NCI-H774 (cell line): ENCODE measurements around the gene NCK1.
"Not testable (repeated sequence)": the region's sequence is repeated elsewhere in the genome, so short reads cannot be mapped to it uniquely, and the experiment has no call there.

Source experiments
- DNase-seq: peaks from one replicate; lab custom pipeline; 2025; lab: John Stamatoyannopoulos, UW

Gene NCK1

DNA sequence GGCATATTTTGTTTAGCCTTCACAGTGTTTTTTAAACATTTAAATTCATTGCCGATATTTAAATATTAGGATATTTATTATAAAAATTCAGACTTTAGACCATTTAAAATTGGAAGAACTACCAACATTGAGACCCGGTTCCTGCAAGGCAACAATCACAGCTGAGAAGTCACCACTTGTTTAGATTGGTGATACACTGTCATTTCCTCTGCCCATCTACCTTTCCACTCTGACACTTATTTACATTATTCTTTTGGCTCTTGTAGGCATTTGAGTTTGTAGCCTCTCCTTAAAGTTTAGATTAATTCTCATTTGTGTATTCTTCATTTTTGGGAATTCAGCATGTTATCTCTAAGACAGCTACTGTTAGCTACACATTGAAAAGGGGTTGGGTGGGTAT, 85.5 kb downstream of the NCK1 start:
- DNase-seq: no peak

GRCh38 chr3:136949146-136949545, 87.1 kb downstream of the NCK1 start:
- DNase-seq: no peak

- DNase-seq: no peak
These were observed 87.7 kb downstream of the NCK1 start for GRCh38 chr3:136949708-136950107.

- DNase-seq: no peak
These were observed 88.6 kb downstream of the NCK1 start for GRCh38 chr3:136950623-136951022.

GRCh38 chr3:136952292-136952691, 90.3 kb downstream of the NCK1 start:
- no peak for DNase-seq

DNA sequence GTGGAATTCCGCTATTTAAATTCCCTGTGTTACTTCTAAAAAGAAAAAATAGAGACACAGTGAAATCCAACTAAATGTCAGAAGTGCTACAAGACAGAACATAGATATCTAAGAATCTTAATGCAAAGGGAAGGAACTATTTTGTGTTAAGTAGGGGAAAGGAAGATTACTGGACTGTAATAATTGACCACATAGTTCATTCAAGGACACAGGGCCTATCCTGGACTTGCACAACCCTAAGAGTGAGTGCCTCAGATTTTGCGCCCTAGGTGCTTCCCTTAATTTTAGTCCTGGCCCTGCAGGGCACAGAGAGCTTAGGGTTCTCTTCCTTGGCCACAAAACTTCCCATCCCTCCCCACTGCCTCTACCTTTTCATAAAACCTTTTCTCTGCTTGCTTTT, 92.2 kb downstream of the NCK1 start:
- no peak for DNase-seq

DNA sequence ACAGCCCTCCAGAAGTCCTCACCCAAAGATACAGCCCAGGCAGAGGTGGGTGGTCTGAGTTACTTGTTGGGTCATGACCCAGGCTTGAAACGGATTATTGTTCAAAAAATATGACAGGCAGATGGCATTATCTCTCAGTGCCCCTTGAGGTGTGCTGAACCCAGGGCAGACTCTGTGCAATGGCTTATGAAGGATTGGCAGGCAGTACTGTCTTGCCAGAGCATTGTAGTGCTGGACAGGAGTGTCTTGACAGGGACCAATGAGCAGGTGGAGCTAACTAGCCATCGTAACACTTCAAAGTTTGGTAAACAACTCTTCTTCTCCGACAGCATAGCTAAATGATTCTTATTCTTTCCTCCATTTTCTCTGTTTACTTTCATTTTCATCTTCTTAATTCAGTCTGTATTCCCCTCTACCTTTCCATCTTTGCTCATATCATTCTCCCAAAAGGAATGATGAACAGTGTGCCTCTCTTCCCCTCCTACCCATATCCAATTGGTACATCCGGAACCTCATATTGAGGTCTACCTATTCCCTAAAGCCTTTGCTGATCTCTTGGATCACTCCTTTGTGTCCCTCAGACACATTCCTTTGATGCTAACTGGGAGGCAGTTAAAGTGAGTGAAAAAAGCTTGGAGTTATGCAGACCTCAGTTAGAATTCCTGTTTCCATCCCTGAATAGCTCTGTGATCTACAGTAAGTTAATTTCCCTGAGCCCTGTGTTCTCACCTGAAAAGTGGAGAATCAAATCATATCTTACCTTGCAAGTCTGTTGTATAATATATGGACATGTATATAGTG, 93.2 kb downstream of the NCK1 start:
- no peak for DNase-seq

GRCh38 chr3:136955813-136956212, 93.8 kb downstream of the NCK1 start:
- DNase-seq: no peak

GRCh38 chr3:136956971-136957370, 95.0 kb downstream of the NCK1 start:
- DNase-seq: no peak

GRCh38 chr3:136957751-136958288, 95.8 kb downstream of the NCK1 start, which contains the start of gene IL20RB:
TSS of gene IL20RB (plus strand) at chr3:136957983. CDS start at chr3:136958114, 131 bp downstream.
- DNase-seq: no peak

DNA sequence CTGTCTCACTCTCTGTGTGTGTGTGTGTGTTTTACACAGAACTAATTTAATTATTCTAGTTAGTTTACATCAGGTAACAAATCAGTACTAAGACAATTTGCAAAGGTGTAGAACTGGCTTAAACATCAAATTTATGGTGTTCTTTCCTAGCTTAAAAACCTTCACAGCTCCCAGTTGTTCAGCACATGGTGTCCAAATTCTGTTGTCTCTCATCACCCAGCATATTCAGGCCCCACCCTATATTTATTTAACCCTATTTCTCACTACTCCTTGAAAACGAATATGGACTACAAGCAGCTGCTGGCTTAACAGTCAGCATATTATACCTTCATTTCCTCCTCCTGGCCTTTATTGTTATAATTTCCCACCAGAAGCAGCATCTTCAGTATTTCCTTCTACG, 96.9 kb downstream of the NCK1 start:
- DNase-seq: no peak

DNA sequence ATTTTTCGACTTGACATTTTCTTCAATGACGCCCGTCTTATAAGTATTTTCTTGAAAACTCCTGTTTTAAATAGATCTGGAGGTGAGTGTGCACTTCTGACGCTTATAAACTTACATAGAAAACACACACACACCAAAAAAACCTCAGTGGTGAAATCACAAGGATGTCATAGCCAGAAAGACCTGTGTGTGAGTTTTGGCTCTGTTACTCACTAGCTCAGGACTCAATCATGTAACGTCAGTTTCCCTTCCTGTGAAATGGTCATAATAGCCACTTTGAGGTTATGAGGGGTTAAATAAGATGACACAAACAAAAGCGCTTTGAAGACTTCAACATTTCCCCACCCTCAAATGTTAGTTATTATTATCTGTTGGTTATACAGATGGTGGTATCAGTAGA, 97.6 kb downstream of the NCK1 start:
- DNase-seq: no peak

DNA sequence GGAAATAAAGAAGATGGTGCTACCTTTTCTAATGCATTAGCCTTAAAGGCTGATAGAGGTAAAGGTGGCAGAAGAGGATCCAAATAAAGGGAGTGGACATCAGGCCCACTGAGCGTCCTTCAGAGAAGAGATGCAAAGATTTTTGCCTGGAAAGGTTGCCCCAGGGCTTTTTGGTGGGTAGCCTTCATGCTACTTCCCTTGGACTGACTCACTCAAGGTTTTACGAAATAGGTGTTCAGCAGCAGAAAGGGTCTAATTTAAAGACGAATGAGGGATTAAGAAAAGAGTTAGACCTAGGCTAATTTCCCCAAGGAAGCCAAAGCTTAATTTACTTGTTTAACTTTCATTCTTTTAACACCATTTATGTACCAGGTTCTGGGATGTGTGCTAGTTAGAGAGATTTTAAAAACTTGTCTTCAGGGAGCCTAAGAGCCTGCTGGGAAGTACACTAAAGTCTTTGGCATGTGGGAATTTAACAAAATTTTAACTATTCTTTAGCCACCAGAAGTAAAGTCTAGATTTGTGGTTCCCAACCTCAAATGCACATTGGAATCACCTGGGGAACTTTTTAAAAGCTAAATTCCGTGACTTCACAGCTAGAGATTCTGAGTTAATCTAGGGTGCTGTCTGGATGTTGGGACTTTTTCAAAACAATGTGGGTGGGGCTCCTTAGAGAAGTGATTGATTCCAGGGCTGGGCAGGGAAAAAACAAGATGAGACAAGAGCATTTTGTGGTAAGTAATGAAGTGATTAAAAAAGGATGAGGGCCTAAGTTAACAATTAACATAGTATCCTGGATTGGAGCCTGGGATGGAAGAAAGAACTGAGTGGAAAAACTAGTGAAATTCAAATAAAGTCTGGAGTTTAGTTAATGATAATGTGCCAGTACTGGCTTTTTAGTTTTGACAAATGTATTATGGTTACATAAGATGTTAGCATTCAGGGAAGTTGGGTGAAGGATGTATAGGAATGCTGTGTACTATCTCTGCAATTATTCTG, 99.1 kb downstream of the NCK1 start:
- DNase-seq: no peak

DNA sequence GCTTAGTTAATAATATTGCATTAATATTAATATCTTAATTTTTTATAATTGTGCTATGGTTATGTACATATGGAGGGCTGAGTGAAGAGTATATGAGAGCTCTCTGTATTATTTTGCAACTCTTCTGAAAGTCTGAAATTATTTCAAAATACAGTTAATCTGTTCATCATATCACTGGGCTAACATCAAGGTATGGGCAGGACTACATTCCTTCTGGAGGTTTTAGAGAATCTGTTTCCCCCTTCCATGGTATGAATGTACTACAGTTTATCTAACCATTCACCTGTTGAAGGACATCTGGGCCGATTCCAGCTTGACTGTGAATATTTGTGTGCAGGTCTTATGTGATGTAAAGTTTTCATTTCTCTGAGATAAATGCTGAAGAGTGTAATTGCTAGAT, 100.9 kb downstream of the NCK1 start:
- no peak for DNase-seq

DNA sequence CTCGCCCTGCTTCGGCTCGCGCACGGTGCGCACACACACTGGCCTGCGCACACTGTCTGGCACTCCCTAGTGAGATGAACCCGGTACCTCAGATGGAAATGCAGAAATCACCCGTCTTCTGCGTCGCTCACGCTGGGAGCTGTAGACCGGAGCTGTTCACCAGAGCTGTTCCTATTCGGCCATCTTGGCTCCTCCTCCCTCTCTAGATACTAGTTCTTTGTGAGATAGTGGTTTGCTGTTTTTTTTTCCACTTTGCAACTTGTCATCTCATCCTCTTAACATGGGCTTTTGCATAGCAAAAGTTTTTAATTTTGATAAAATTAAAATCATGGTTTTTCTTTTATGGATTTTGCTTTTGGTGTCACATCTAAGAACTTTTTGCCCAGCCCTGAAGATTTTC, 107.5 kb downstream of the NCK1 start:
- DNase-seq: not testable (repeated sequence)

DNA sequence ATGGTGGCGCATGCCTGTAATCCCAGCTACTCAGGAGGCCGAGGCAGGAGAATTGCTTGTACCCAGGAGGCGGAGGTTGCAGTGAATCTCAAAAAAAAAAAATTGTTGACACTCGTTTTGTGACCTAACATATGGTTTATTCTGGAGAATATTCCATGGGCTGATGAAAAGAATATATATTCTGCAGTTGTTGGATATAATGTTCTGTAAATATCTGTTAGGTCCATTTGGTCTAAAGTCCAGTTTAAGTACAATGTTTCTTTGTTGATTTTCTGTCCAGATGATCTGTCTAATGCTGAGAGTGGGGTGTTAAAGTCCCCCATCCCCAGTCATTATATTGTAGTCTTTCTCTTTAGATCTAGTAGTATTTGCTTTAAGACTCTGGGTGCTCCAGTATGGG, 111.3 kb downstream of the NCK1 start:
- DNase-seq: no peak

GRCh38 chr3:136974670-136975069, 112.7 kb downstream of the NCK1 start:
- no peak for DNase-seq

- DNase-seq: no peak
These were observed 117.2 kb downstream of the NCK1 start for GRCh38 chr3:136979204-136979603.

- DNase-seq: no peak
These were observed 117.7 kb downstream of the NCK1 start for GRCh38 chr3:136979684-136980083.

DNA sequence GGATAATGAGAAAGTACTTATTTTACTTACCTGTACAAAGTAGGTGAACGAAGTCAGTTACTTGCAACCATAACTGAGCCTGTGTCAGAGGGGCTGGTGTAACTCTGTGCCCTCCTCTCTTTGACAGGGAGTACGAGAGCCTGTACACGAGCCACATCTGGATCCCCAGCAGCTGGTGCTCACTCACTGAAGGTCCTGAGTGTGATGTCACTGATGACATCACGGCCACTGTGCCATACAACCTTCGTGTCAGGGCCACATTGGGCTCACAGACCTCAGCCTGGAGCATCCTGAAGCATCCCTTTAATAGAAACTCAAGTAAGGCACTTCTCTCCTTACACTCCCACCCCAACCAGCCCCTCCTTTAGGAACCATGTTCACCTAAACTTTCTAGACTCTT, 120.0 kb downstream of the NCK1 start:
- no peak for DNase-seq

GRCh38 chr3:136982520-136983138, 120.6 kb downstream of the NCK1 start:
- DNase-seq: no peak

GRCh38 chr3:136984837-136985236, 122.8 kb downstream of the NCK1 start:
- DNase-seq: no peak
